Muscle layer of colon (tissue), 2 donors: ENCODE measurements around the gene F13B.
"Not testable (repeated sequence)": the region's sequence is repeated elsewhere in the genome, so short reads cannot be mapped to it uniquely, and the experiment has no call there.

Experiments used
- H3K27ac ChIP-seq: one replicate; pipeline ENCODE4 v1.7.0; 2013; ENCODE audit warnings: low read depth, mild to moderate bottlenecking, low read length, moderate library complexity
- H3K27me3 ChIP-seq, 2 donors: one replicate each; pipeline ENCODE4 v1.7.0; 2013; ENCODE audit warnings: low read length in 2 of 2, mild to moderate bottlenecking in 2 of 2; ENCODE audit not compliant: insufficient read depth in 2 of 2, control insufficient read depth in 1 of 2
- H3K36me3 ChIP-seq: one replicate; pipeline ENCODE4 v1.7.0; 2013; ENCODE audit warnings: mild to moderate bottlenecking, low read length; ENCODE audit not compliant: insufficient read depth
- H3K4me1 ChIP-seq: one replicate; pipeline ENCODE4 v1.7.0; 2013; ENCODE audit warnings: mild to moderate bottlenecking, low read length; ENCODE audit not compliant: insufficient read depth
- H3K4me3 ChIP-seq, 2 donors: one replicate each; pipeline ENCODE4 v1.7.0; 2013; ENCODE audit warnings: low read length in 2 of 2, low read depth in 1 of 2, mild to moderate bottlenecking in 1 of 2, moderate library complexity in 1 of 2
- H3K9ac ChIP-seq: one replicate; pipeline ENCODE4 v1.7.0; 2013; ENCODE audit warnings: low read length
- H3K9me3 ChIP-seq: one replicate; pipeline ENCODE4 v1.7.0; 2013; ENCODE audit warnings: mild to moderate bottlenecking, low read length
- donor health status: abdominal sarcoma.
- donor health status: Adenocarcinoma of cecum.

F13B gene

DNA sequence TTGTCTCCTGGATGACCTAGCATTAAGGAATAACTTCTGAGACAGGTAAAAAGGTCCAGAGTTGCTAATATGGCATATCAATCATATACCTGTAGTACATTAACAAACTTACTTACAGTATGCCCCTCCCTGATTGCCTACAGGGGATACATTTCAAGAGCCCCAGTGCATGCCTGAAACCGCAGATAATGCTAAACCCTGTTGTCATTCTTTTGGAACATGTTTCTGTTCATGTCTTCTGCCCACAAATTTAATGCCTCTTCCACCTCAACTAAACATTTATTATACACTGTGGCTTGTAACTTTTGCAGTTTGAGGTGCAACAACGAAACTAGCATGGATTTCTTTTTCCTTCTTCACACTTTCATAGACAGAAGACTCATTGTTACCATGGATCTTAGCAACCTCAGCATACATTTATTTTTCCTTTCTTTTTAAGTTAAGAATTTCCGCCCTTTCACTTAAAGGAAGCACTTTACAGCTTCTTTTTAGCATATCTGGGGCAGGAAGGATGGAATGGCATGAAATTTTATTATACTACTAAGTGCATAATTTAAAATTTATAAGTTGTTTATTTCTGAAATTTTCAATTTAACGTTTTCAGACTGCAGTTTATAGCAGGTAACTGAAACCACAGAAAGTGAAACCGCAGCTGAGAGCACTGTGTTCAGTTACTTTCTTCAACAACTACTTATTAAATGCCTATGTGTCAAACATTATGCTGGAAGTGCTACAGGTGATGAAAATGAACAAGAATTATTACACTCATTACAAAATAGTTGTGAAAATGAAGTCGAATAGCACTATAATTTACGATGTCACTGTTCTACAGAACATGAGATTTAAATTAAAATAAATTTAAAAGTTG is 25.3 kb downstream of the F13B start:
- H3K9me3 ChIP-seq = no peaks in the 10 kb centered on the region
- H3K4me3 ChIP-seq = no peak overlapping the region
- no peak overlapping the region for H3K9ac ChIP-seq
- H3K36me3 ChIP-seq = no peaks in the 10 kb centered on the region
- H3K27ac ChIP-seq = no peak overlapping the region
- H3K27me3 ChIP-seq = no peaks in the 10 kb centered on the region
- H3K4me1 ChIP-seq = no peaks in the 10 kb centered on the region

- H3K36me3 ChIP-seq = no peaks in the 10 kb centered on the region
- no peak overlapping the region for H3K9ac ChIP-seq
- no peaks in the 10 kb centered on the region for H3K4me1 ChIP-seq
- H3K27me3 ChIP-seq = no peaks in the 10 kb centered on the region
- no peak overlapping the region for H3K27ac ChIP-seq
- H3K4me3 ChIP-seq = no peak overlapping the region
- H3K9me3 ChIP-seq = no peaks in the 10 kb centered on the region
Measured at GRCh38 chr1:197036861-197037260, 30.2 kb downstream of the F13B start.

GRCh38 chr1:197034631-197035339 is 32.3 kb downstream of the F13B start:
- not testable (repeated sequence) for H3K9me3 ChIP-seq, H3K27me3 ChIP-seq, H3K4me1 ChIP-seq, H3K4me3 ChIP-seq, H3K9ac ChIP-seq, H3K36me3 ChIP-seq, H3K27ac ChIP-seq

DNA sequence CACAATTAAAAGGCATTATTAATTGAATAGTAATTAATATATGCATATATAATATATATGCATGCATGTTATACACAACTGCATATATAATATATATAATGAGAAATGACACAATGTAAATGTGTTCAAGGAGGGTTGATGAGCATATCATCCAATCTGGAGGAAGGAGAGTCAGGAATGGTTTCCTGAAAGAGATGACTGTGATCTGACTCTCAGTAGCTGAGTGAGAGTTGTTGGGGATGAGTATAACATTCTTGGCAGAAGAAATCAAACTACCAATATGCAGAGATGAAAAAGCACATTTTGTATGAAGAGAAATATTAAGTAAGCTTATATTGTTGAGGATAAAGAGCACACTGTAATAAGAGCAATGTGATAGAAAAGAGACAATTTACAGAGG is 37.3 kb downstream of the F13B start:
- Histone ChIP-seq H3K36me3 (no peaks in the 10 kb centered on the region), H3K4me3 (no peak overlapping the region), H3K9me3 (no peaks in the 10 kb centered on the region), H3K4me1 (no peaks in the 10 kb centered on the region), H3K27ac (no peak overlapping the region), H3K9ac (no peak overlapping the region), H3K27me3 (no peaks in the 10 kb centered on the region)

GRCh38 chr1:197027359-197027758 is 39.7 kb downstream of the F13B start:
- Histone ChIP-seq H3K27me3 (no peaks in the 10 kb centered on the region), H3K9ac (no peak overlapping the region), H3K36me3 (no peaks in the 10 kb centered on the region), H3K9me3 (no peaks in the 10 kb centered on the region), H3K4me3 (no peak overlapping the region), H3K27ac (no peak overlapping the region), H3K4me1 (no peaks in the 10 kb centered on the region)

DNA sequence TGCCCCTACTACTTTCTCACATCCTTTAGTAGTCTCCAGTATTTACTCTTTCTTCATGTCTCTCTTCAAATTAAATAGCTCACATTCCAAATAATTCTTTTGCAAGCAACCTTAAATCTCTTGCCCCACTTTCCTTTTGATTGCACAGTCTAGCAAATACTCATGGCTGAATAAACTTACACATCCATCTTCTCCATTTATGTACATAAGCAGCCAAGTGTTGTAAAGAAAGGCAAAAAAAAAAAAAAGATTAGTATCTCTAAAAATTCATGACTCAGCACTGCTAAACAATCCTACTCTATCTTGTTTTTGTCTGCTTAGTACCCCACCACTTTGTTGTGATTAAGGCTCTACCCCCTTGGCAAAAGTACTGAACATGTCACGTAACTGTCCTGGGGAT is 42.6 kb downstream of the F13B start:
- no peaks in the 10 kb centered on the region for H3K36me3 ChIP-seq
- H3K9ac ChIP-seq = no peak overlapping the region
- H3K27me3 ChIP-seq = no peaks in the 10 kb centered on the region
- no peaks in the 10 kb centered on the region for H3K9me3 ChIP-seq
- no peaks in the 10 kb centered on the region for H3K4me1 ChIP-seq
- no peak overlapping the region for H3K27ac ChIP-seq
- H3K4me3 ChIP-seq = no peak overlapping the region

DNA sequence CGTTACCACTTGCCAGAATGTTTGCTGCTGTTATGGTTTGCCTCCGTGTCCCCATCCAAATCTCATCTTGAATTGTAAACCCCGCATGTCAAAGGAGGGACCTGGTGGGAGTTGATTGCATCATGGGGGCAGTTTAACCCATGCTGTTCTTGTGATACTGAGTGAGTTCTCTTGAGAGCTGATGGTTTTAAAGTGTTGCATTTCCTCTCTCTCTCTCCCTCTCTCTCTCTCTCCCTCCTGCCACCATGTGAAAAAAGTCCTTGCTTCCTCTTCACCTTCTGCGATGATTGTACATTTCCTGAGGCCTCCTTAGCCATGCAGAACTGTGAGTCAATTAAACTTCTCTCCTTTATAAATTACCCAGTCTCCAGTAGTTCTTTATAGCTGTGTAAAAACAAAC is 45.3 kb downstream of the F13B start:
- Histone ChIP-seq H3K36me3 (no peaks in the 10 kb centered on the region), H3K27ac (no peak overlapping the region), H3K4me1 (no peaks in the 10 kb centered on the region), H3K4me3 (no peak overlapping the region), H3K27me3 (no peaks in the 10 kb centered on the region), H3K9me3 (no peaks in the 10 kb centered on the region), H3K9ac (no peak overlapping the region)

GRCh38 chr1:197017558-197018146 is 49.4 kb downstream of the F13B start:
- Histone ChIP-seq H3K4me1 (no peaks in the 10 kb centered on the region), H3K27ac (no peak overlapping the region), H3K9ac (no peak overlapping the region), H3K36me3 (no peaks in the 10 kb centered on the region), H3K27me3 (no peaks in the 10 kb centered on the region), H3K9me3 (no peaks in the 10 kb centered on the region), H3K4me3 (no peak overlapping the region)

DNA sequence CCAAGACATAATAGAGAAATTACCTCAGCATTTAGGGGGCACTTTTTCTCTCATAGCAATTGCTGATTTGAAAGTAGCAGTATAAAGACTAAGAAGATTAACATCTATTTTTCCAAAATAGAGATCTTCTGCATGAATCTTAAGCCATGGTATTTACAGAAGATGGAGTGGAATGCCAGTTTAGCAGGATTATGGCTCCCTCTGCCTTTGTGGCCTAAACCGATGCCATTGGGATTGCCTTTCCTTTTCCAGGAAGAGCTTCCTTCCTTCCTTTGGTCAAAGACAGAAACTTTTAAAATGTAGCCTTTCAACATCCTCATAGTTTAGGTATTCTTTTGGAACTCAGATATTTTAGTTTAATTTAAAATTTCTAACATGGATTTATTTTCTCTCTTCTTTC is 50.3 kb downstream of the F13B start:
- no peak overlapping the region for H3K27ac ChIP-seq
- no peak overlapping the region for H3K4me3 ChIP-seq
- H3K9me3 ChIP-seq = no peaks in the 10 kb centered on the region
- H3K27me3 ChIP-seq = no peaks in the 10 kb centered on the region
- no peak overlapping the region for H3K9ac ChIP-seq
- no peaks in the 10 kb centered on the region for H3K36me3 ChIP-seq
- H3K4me1 ChIP-seq = no peaks in the 10 kb centered on the region

- H3K27ac ChIP-seq = no peak overlapping the region
- H3K4me1 ChIP-seq = no peaks in the 10 kb centered on the region
- no peak overlapping the region for H3K4me3 ChIP-seq
- no peaks in the 10 kb centered on the region for H3K27me3 ChIP-seq
- H3K9me3 ChIP-seq = no peaks in the 10 kb centered on the region
- H3K36me3 ChIP-seq = no peaks in the 10 kb centered on the region
- H3K9ac ChIP-seq = no peak overlapping the region
Measured at GRCh38 chr1:197013234-197013633, 53.8 kb downstream of the F13B start.

GRCh38 chr1:197011614-197012013 is 55.4 kb downstream of the F13B start:
- no peaks in the 10 kb centered on the region for H3K36me3 ChIP-seq
- H3K9me3 ChIP-seq = no peaks in the 10 kb centered on the region
- no peak overlapping the region for H3K9ac ChIP-seq
- H3K4me1 ChIP-seq = no peaks in the 10 kb centered on the region
- H3K4me3 ChIP-seq = no peak overlapping the region
- H3K27ac ChIP-seq = no peak overlapping the region
- H3K27me3 ChIP-seq = no peaks in the 10 kb centered on the region
